H4 (cell line): ENCODE data around the gene SPSB3. TPM values are rescaled to one million over a fixed set of nuclear protein-coding genes. Genes with fewer than 3 reads are reported as not detected.

Experiments
- DNase-seq: peaks from one replicate; pipeline ENCODE4 v3.0.0-alpha.2; 2015; ENCODE audit warnings: low spot score
- total RNA-seq: library from RNA; depleted of rRNA; stranded (reverse); fragments of >200 nt; shearing (Covaris generic); gene quantifications from 2 replicates; pipeline ENCODE4 v1.2.3, GENCODE V29; 2014; rRNA removed

Gene SPSB3
- total RNA-seq = 20.1 and 23.9 TPM in 2 replicates

DNA sequence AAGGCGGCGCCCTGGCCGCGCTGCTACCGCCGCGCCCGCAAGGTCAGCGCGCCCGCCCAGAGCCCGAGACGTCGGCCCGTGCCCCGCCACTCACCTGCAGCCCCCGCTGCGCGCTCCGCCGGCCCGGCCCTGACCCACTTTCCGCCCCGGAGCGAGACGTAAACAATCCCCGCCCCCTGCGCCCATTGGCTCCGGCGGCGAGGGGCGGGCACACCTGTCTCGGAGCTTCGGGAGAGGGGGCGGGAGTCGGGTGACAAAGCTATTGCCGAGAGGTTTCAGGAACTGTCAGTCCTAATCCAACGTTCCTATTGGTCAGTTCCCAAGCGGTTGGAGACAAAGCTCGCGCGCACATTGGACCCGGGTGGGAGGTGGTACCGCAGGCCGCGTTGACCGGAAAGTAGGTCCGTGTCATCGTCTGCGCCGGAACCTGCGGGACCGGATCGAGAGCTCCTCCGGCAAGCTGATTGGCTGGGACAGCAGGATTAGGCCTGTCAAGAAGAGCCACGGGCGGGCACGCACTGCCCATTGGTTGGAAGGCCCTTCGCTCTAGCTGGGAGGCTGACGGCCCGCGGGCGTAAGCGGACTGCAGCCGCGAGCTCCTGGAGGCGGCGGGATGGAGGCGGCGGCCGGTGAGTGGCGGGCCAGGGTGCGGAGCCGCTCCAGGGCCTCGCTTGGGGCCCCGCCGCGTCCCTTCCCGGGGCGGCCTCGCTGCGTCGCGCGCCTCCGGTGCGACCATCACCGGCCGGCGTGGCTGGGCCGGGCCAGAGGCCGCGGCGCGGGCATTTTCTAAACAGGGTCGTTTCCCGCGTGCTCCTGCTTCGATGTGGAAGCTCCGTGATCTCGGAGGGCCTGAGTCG lies at the start of gene SPSB3, which contains the start of gene NUBP2:
Gene SPSB3, minus strand, starts transcription at position 164 of the 857 bp plus-strand sequence. CDS start 1,088 bp downstream, outside the sequence.
Gene NUBP2, plus strand, starts transcription at position 553 of the 857 bp plus-strand sequence. Its CDS starts 61 bp downstream, at position 614.
- peak; percentile 100 for DNase-seq

DNA sequence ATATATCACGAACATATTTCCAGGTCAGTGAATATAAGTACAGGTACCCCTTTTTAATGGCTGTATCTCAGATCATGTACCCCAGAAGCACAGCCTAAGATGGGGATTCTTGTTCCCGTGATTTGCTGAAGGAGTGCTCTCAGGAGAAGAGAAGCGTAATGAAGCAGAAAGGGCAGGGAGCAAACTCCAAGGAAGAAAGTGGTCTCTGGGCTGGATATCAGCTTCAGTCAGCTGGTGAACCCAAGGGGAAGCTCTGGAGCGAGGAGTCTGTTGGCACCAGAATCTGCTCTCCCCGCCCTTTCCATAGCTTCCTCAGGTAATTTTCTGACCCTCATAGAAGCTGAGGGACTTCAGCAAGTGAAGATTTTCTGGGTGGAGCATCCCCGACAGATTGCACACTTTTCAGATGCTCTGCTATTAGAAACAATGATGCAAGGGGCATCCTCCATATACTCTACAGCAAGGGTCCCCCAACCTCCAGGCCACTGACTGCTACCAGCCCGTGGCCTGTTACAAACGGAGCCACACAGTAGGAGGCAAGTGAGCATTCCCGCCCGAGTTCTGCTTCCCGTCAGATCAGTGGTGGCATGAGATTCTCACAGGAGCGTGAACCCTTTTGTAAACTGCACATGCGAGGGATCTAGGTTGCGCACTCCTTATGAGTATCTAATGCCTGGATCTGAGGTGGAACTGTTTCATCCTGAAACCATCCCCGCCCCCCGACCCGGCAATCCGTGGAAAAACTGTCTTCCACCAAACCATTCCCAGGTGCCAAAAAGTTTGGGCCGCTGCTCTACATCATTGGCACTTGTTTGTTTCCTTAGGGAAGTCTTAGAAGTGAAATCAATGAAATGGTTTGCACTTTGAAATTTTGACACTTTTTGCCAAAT lies 49.1 kb upstream of the SPSB3 start:
- DNase-seq = no peak

DNA sequence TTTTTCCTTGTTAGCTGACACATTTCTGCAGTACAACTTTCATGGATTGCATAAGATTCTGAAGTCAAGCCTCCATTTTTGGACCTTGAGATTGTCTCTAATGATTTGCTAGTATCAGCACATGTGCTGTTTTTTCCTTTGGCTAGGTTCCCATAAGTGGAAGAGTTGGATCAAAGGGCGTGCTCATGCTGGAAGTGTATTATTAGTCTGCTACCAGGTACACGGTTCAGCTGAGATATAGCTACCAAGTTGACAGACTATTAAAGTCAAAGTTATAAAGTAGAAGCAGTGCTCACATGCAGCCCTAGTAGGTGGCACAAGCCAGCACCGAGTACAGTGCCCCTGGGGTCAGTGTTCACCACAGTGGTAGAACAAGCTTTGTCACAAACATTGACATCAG lies 47.8 kb upstream of the SPSB3 start:
- DNase-seq = no peak

DNA sequence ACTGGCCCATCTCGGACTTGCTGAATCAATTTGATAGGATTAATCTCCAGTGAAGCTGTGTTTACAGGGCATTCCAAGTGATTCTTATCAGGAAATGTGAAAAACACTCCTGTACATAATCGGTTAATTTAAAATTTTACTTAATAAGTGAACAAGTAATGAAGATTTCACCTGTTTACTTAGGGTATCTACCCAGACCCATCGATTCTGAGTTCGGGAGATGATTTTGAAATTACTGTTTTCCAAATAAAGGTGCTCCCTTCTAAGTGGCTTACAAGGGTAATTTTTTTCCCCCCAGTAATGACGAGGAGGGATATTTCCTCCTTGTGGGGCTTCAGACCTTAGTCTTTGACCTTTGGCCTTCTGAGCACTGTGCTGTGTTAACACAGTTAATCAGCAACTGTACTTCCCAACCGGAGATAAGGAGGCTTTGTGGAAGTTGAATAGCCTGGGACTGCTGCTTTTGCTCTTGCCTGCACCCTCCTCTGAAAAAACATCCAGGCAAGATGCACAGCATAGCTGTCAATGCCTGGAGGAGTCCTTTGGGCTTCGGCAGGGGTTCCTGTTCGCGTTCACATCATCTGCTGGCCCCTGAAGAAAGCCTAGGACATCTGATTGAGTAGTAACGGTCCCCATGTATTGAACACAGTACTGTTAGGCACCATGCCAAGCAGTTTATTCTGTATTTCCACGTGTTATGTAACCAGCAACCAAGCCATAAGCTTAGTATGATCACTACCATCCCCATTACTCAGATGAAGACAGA lies 46.5 kb upstream of the SPSB3 start:
- DNase-seq = no peak

DNA sequence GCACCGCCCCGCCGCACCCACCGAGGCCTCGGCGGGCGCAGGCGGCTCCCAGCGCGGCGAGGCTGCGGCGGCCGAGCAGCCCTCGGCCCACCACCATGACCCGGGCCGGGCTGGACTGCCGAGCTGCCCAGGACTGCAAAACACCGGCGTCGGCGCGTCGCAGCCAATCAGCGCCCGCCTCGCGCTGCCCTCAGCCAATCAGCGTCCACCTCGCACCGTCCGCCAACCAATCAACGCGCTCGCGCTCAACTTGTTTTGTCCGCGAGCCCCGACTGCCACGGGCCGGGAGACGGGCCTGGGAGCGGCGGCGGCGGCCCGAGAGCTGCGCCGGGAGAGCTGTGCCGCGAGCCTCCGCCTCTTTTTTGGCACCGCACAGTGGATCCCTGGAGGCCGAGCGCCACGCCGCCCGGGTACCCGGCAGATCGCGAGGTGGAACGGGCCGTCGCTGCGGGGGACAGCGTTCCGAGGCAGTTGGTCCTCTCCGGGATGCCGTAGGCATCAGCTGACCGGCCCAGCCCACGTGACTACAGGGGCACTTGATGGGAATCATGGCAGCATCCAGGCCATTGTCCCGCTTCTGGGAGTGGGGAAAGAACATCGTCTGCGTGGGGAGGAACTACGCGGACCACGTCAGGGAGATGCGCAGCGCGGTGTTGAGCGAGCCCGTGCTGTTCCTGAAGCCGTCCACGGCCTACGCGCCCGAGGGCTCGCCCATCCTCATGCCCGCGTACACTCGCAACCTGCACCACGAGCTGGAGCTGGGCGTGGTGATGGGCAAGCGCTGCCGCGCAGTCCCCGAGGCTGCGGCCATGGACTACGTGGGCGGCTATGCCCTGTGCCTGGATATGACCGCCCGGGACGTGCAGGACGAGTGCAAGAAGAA lies 44.6 kb upstream of the SPSB3 start, which contains the start of the genes FAHD1 and HAGH:
Gene FAHD1, plus strand, starts transcription at position 516 of the 883 bp plus-strand sequence. Its CDS starts 33 bp downstream, at position 549.
Gene HAGH, minus strand, starts transcription at position 135 of the 883 bp plus-strand sequence. Its CDS starts 38 bp downstream, at position 97.
- peak; percentile 90 for DNase-seq

DNA sequence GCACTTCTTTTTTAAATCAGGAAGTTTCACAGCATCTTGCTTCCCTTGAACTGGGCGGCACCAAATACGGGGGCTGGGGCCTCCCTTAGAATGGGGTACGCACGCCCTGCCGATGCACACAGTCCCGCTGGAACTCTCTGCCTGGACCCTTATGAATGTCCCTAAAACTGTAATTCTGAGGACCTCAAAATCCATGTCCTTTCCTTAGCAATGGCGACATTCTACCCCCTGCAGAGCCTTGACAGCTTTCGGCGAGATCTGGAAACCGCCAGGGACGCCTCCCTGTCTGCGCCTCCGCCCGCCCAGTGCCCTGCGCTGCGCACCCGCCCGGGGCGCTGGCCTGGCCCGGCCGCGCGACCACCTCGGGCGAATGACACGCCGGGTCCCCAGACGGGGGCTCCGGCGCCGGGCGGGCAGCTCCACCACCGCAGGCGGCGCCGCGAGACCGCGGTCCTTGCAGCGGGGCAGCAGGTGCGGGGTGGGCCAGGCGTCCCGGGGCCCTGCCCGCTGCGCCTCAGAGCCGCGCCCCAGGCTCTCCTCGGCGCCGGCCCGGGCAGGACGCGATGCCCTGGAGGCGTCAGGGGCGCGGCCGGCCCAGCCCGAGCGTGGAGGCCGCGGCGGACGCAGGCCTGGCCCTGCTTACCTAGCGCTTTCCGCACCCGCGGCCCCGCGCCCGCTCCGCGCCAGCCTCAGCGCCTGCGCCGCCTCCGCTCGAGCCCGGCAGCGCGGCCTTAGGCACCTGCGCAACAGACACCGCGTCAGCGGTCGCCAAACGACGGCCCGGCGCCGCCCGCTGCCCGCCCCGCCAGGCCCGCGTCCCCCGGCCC lies 43.7 kb upstream of the SPSB3 start:
- no peak for DNase-seq

DNA sequence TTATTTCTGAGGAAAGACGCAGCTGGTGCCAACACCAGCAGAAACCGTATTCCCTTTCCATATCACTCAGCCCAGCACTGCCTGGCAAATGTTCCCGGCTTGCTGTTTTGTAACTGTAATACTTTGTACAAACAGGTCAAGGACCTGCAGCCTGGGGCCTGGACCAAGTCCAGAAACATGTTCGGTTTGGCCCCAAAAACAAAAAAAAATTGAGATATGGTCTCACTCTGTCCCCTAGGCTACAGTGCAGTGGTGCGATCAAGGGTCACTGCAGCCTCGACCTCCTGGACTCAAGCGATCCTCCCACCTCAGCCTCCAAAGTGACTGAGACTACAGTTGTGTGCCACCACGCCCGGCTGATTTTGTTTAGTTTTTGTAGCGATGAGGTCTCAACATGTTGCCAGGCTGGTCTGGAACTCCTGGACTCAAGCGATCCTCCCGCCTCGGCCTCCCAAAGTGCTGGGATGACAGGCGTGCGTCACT lies 43.1 kb upstream of the SPSB3 start:
- no peak for DNase-seq

DNA sequence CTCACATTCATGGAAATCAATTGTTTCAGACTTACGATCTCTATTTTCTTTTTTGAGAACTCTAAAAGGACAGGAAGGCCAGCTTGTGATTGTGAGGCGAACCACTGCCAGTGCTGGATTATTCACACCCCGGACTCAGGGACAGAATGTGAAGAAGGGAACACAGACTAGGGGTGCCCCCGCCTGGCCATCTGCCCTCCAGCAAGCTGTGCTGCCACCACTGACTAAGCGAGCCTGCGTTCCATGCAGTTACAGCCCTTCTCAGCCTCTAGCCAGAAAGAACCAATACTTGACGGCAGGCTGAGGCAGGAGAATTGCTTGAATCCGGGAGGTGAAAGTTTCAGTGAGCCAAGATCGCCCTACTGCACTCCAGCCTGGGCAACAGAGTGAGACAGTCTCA lies 41.5 kb upstream of the SPSB3 start:
- no peak for DNase-seq

DNA sequence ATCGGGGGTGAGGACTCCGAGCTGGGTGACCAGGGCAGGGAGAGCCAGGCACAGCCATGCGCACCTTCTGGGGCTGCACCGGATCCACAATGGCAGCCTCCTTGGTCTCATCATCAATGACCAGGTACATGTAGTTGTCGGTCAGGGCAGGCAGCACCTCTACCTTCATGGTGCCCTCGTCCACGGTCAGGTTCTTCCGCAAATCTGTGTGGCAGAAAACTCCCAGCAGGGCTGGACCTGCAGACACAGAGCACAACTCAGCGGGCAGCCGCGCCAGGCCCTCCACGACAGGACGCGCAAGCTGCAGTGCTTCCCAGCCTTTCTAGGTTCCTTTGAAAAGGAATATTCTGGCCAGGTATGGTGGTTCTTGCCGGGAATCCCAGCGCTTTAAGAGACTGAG lies 40.4 kb upstream of the SPSB3 start:
- no peak for DNase-seq

DNA sequence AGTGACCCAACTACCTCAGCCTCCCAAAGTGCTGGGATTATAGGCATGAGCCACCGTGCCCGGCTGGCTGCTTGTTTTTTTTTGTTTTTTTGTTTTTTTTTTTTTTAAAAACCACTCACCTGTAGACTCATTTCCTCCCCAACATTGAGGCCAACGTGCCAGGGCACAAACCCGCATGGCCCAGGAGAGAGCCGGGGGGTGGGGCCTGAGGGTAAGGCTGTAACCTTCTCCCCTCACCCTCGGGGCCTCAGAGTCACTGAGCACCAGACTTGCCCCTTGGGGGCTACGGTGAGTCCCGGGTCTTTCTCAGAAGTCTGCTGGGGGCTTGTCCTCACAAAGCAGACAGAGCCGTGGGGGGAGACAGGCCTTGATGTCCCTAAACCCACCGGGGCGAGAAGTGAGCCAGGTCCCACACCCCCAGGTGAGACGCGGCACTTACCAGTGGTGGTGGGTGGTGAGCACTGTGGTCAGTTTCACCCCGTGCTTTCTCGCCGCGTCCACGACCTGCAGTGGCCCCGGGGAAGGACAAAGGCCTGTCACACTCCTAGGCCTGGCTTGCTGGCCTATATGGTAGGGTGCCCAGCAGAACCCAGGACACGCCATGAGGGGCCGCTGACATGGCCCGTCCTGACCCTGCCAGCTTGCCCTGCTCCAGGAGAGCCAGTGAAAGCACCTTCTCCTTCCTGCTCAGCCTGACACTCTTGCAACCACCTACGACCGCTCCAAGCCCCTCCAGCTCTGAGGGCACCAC lies 39.7 kb upstream of the SPSB3 start:
- no peak for DNase-seq

DNA sequence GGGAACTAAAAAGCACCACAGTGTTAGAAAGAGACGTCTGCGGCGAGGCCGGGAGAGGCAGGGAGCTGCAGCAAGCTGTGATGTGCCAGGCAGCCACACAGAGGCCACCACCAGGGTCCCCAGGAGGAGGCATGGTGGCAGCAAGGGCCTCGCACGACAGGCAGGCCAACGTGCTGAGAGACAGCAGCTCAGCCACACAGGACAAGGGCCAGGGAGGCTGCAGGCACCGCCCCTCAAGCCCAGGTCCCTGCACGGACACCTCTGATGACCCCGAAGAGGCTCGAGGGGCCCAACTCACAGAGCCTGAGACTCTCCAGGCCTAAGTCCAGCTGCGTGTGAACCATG lies 38.5 kb upstream of the SPSB3 start:
- DNase-seq = no peak

DNA sequence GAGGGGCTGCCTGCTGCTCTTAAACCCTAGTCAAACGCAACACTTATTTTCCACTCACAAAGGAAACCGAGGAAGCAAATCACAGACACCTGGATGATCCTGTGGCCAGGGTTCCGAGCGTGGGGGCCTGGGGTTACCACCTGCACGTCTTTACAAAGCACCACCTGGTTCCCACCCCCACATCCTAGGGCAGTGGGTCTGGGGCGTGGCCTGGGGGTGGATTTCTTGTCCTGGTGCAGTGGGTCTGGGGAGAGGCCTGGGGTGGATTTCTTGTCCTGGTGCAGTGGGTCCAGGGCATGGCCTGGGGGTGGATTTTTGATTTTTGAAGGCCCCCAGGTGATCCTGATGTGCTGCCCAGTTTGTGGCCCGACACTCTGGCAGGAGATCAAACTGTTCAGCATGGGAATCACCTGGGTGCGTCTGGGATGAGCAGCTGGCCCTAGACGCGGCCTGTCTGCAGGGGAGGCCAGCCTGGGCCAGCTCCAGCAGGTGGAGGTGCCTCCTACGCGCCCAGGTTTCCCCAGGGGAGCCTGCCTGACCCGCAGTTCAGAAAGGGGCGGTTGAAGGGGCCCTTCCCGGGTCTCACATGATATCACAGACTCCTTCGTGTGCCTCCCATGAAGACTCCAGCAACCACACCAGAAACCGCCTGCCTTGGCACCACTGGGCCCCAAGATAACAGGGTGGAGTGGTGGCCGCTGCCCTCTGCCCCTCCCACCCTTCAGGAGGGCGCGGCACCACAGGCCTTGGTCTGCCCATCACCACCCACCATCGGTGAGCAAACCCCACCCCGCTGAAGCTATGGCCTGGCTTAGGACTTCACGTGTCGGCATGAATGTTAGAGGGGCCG lies 38.0 kb upstream of the SPSB3 start:
- DNase-seq = no peak

DNA sequence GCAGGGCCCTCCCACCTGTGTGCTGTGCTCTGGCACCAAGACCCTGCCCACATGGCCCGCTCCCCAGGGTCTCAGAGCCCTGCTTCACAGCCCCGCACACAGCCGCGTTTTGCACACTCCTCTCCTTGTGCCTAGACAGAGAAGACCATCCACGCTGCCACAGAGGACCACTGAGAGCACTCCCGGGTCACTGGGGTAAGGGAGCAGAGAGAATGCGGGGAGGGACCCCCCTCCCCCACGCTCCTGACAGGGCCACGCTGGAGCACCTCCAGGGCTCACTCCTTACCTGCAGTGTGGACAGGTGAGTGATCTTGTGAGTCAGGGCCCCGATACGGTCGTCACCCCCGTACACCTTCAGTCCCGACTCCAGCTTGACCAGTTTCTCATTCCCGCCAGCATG lies 37.2 kb upstream of the SPSB3 start:
- DNase-seq = no peak

DNA sequence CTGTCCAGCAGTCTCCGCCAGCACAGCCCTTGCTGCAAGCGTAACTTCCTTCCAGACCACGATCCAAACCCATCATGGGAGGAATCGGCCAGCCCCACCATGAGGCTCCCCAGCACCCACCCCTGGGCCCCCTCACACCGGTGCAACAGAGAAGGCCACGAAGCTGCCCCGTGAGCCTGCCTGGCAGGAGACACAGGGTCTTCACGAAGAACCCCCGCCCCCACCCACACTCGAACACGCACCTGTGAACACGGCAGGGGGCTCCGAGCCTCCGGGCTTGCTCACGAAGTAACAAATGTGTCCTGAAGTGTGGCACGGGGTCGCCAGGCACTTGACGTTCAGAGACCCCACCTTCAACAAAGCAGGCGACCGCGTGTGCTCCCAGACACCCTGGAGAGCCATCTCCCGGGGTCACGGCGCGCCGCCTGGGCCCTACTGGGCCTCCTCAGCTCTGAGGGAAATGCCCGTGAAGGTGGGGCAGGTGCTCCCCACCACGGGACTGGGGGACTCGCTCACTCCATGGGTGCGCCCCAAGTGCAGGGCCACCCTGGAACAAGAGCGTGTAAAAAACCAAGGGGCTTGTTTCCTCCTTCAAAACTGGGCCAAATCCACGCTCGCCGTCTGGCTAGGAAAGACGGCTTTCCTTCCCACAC lies 36.6 kb upstream of the SPSB3 start:
- DNase-seq = no peak

DNA sequence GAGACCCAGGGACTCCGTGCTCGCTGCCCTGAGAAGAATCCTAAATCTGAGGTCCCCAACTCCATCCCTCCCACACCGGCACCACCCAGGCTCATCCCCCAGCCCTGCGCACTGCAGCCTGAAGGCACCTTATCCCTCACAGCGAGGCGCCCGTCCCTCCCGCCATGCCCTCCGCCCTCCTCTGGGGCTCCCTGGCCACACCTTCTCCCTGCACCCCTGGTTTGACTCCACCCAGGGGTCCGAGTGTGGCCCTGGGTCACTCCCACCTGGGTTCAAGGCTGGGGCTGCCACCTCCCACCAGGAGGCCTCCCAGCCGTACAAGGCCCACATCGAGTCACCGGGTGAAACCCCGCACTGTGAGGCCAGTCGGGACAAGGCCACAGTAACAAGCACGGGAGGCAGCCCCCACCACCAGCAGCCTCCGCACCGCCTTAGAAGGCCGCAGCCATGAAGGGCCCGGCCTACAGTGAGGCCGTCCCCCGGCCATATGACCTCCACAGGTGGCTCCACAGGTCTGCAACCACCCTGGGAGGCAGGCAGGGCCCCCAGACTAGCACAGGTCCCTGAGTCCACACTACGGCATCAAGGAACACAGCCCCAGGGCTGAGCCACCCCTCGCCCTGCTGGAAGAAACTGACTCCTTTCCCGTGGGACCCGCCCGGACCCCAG lies 36.0 kb upstream of the SPSB3 start:
- DNase-seq = no peak

DNA sequence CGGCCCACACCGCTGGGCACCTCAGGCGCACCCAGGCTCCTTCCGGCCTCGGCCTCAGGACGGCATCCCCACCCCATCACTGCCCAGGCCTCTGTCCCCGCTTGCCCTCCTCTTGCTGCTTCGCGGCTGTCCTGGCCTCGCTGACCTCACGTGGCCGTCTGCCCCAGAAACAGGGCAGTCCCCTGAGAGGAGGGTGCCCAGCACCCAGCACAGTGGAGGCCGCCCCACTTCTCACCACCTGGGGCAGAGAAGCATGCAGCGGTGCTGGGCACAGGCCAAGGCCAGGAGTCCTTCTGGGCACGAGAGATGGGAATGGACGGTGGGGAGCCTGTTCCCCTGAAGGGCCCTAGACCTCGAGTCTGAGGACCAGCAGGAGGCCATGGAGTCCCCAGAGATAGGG lies 35.3 kb upstream of the SPSB3 start:
- DNase-seq = no peak

DNA sequence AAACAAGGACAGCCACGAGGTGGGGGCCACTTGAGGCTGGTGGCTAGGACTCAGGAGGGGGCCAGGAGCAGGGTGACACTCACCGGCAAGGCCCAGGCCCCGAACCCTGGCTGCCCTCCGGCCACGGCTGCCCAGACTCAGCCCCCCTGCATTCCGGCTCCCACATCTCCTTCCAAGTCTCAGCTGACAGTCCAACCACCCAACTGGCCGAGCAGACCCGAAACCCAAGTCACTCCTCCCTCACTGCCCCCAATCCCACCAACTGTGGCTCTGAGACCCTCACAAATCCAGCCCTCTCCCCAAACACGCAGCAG lies 34.9 kb upstream of the SPSB3 start:
- no peak for DNase-seq
